ENCODE measurements around the gene SLC39A11. TPM values are rescaled to one million over a fixed set of nuclear protein-coding genes. Genes with fewer than 3 reads are reported as not detected.
"Not testable (repeated sequence)": the region's sequence is repeated elsewhere in the genome, so short reads cannot be mapped to it uniquely, and the experiment has no call there.

SLC39A11 gene
- total and polyA plus RNA-seq, 5 donors from 2014 or later: 9.3 to 32.2 (median 11.9) TPM

DNA sequence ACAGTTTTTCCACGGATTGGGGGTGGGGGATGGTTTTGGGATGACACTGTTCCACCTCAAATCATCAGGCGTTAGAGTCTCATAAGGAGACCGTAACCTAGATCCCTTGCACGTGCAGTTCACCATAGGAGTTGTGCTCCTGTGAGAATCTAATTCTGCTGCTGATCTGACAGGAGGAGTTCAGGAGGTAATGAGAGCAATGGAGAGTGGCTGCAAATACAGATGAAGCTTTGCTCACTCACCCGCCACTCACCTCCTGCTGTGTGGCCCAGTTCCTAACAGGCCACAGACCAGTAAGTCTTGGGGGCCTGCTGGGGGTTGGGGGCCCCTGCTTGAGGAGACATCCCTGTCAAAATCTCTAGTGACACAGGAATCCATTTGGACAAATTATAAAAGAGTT lies 29.8 kb downstream of the SLC39A11 start:
- H3K27me3 Mint-ChIP-seq: no peaks in the 10 kb centered on the region
- Histone ChIP-seq H3K9me3 (ENCODE audit: control insufficient read depth in 2 of 2, low read length in 2 of 2) (no peaks in the 10 kb centered on the region), H3K27ac (ENCODE audit: insufficient read depth, low read length, poor library complexity, severe bottlenecking) (no peak overlapping the region), H3K4me3 (ENCODE audit: low read depth, low read length) (no peak overlapping the region), H3K4me1 (ENCODE audit: control insufficient read depth, insufficient read depth, low read length, poor library complexity, severe bottlenecking) (no peaks in the 10 kb centered on the region), H3K36me3 (ENCODE audit: control insufficient read depth, insufficient read depth, low read length) (no peaks in the 10 kb centered on the region), H3K27me3 (ENCODE audit: control insufficient read depth, insufficient read depth, low read length) (no peaks in the 10 kb centered on the region)
- ATAC-seq (ENCODE audit: low read depth in 2 of 2) (no peak), DNase-seq (no peak)
- peaks cover 0 to 9% (median 7%) of the 10 kb centered on the region in 4 donors for H3K4me1 Mint-ChIP-seq
- peaks cover 0 to 2% (median 0%) of the 10 kb centered on the region in 7 donors for H3K9me3 Mint-ChIP-seq
- peaks cover 11% of the 10 kb centered on the region for H3K36me3 Mint-ChIP-seq
- H3K4me3 Mint-ChIP-seq: no peak overlapping the region
- peak overlapping the region in 1 of 3 donors; percentile 31 for H3K27ac Mint-ChIP-seq

DNA sequence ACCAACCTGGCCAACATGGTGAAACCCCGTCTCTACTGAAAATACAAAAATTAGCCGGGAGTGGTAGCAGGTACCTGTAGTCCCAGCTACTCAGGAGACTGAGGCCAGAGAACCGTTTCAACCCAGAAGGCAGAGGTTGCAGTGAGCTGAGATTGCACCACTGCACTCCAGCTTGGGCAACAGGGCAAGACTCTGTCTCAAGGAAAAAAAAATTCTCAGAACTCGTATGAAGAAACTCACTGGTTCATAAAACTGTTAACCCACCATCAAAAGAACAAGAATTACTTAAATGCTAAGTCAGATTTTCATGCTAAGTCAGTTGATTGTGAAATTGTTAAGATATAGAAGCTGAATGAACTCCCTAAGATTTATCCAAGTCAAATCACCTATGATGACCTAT lies 31.3 kb downstream of the SLC39A11 start:
- Mint-ChIP-seq H3K27me3 (no peaks in the 10 kb centered on the region), H3K36me3 (peaks cover 3% of the 10 kb centered on the region), H3K9me3 (peaks cover 0 to 2% (median 0%) of the 10 kb centered on the region in 7 donors), H3K4me3 (no peak overlapping the region), H3K27ac (no peak overlapping the region), H3K4me1 (peaks cover 0 to 11% (median 6%) of the 10 kb centered on the region in 4 donors)
- no peak for DNase-seq
- Histone ChIP-seq H3K4me3 (ENCODE audit: low read depth, low read length) (no peak overlapping the region), H3K36me3 (ENCODE audit: control insufficient read depth, insufficient read depth, low read length) (no peaks in the 10 kb centered on the region), H3K27ac (ENCODE audit: insufficient read depth, low read length, poor library complexity, severe bottlenecking) (no peak overlapping the region), H3K27me3 (ENCODE audit: control insufficient read depth, insufficient read depth, low read length) (no peaks in the 10 kb centered on the region), H3K9me3 (ENCODE audit: control insufficient read depth in 2 of 2, low read length in 2 of 2) (no peaks in the 10 kb centered on the region), H3K4me1 (ENCODE audit: control insufficient read depth, insufficient read depth, low read length, poor library complexity, severe bottlenecking) (no peaks in the 10 kb centered on the region)
- ATAC-seq (ENCODE audit: low read depth in 2 of 2): no peak

GRCh38 chr17:73060721-73061120 lies 31.8 kb downstream of the SLC39A11 start:
- H3K4me1 ChIP-seq (ENCODE audit: control insufficient read depth, insufficient read depth, low read length, poor library complexity, severe bottlenecking): no peaks in the 10 kb centered on the region
- H3K9me3 ChIP-seq (ENCODE audit: control insufficient read depth in 2 of 2, low read length in 2 of 2): no peaks in the 10 kb centered on the region
- Mint-ChIP-seq H3K36me3 (peaks cover 3% of the 10 kb centered on the region), H3K27me3 (no peaks in the 10 kb centered on the region), H3K9me3 (no peaks in the 10 kb centered on the region), H3K4me3 (no peak overlapping the region), H3K27ac (no peak overlapping the region), H3K4me1 (peaks cover 0 to 11% (median 5%) of the 10 kb centered on the region in 4 donors)
- no peak overlapping the region for H3K27ac ChIP-seq (ENCODE audit: insufficient read depth, low read length, poor library complexity, severe bottlenecking)
- H3K4me3 ChIP-seq (ENCODE audit: low read depth, low read length): no peak overlapping the region
- DNase-seq (no peak), ATAC-seq (ENCODE audit: low read depth in 2 of 2) (no peak)
- no peaks in the 10 kb centered on the region for H3K27me3 ChIP-seq (ENCODE audit: control insufficient read depth, insufficient read depth, low read length)
- H3K36me3 ChIP-seq (ENCODE audit: control insufficient read depth, insufficient read depth, low read length): no peaks in the 10 kb centered on the region

DNA sequence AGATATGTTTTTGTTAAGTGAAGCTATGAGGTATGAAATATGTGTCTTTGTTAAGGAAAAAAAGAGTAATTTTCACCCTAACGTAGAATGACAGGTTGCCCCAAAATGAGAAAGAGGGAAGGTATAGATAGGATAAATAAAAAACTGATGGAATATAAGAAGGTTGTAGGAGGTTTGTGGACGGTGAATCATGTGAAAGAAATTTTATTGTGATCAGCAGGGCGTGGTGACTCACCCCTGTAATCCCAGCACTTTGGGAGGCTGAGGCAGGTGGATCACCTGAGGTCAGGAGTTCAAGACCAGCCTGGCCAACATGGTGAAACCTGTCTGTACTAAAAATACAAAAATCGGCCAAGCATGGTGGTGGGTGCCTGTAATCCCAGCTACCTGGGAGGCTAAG lies 32.8 kb downstream of the SLC39A11 start:
- H3K4me3 Mint-ChIP-seq; ATAC-seq (ENCODE audit: low read depth in 2 of 2); H3K4me1 ChIP-seq (ENCODE audit: control insufficient read depth, insufficient read depth, low read length, poor library complexity, severe bottlenecking); H3K9me3 Mint-ChIP-seq; H3K27me3 ChIP-seq (ENCODE audit: control insufficient read depth, insufficient read depth, low read length); H3K27ac ChIP-seq (ENCODE audit: insufficient read depth, low read length, poor library complexity, severe bottlenecking); H3K27me3 Mint-ChIP-seq; H3K27ac Mint-ChIP-seq; H3K9me3 ChIP-seq (ENCODE audit: control insufficient read depth in 2 of 2, low read length in 2 of 2); H3K36me3 Mint-ChIP-seq; DNase-seq; H3K36me3 ChIP-seq (ENCODE audit: control insufficient read depth, insufficient read depth, low read length); H3K4me3 ChIP-seq (ENCODE audit: low read depth, low read length); H3K4me1 Mint-ChIP-seq: not testable (repeated sequence)

DNA sequence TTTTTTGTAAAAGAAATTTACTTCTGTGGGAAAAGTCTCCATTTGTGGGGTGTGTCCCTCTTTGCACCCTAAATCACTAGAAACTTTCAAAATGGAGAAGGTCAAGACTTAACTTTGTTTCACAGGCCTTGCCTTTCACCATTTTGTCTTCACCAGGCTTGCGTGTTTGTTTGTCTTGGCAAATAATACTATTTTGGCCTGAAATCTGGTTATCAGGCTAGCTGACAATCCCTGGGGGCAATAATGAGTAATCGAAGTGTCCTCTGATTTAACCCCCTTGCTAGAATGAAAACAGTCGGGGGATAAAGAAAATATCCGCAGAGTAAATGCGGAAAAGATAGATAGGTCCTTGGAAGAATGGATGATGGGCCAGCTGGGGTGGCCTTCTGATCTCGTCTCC lies 34.5 kb downstream of the SLC39A11 start:
- H3K9me3 ChIP-seq (ENCODE audit: control insufficient read depth in 2 of 2, low read length in 2 of 2): no peaks in the 10 kb centered on the region
- no peak overlapping the region for H3K27ac Mint-ChIP-seq
- no peaks in the 10 kb centered on the region for H3K27me3 ChIP-seq (ENCODE audit: control insufficient read depth, insufficient read depth, low read length)
- H3K9me3 Mint-ChIP-seq: no peaks in the 10 kb centered on the region
- H3K36me3 Mint-ChIP-seq: peaks cover 6% of the 10 kb centered on the region
- ATAC-seq (ENCODE audit: low read depth in 2 of 2) (no peak), DNase-seq (no peak)
- no peaks in the 10 kb centered on the region for H3K36me3 ChIP-seq (ENCODE audit: control insufficient read depth, insufficient read depth, low read length)
- peaks cover 0 to 4% (median 0%) of the 10 kb centered on the region in 4 donors for H3K4me1 Mint-ChIP-seq
- no peaks in the 10 kb centered on the region for H3K27me3 Mint-ChIP-seq
- H3K4me1 ChIP-seq (ENCODE audit: control insufficient read depth, insufficient read depth, low read length, poor library complexity, severe bottlenecking): no peaks in the 10 kb centered on the region
- no peak overlapping the region for H3K4me3 Mint-ChIP-seq
- H3K4me3 ChIP-seq (ENCODE audit: low read depth, low read length): no peak overlapping the region
- H3K27ac ChIP-seq (ENCODE audit: insufficient read depth, low read length, poor library complexity, severe bottlenecking): no peak overlapping the region

- Histone ChIP-seq H3K36me3 (ENCODE audit: control insufficient read depth, insufficient read depth, low read length) (no peaks in the 10 kb centered on the region), H3K9me3 (ENCODE audit: control insufficient read depth in 2 of 2, low read length in 2 of 2) (no peaks in the 10 kb centered on the region), H3K27ac (ENCODE audit: insufficient read depth, low read length, poor library complexity, severe bottlenecking) (no peak overlapping the region), H3K27me3 (ENCODE audit: control insufficient read depth, insufficient read depth, low read length) (no peaks in the 10 kb centered on the region), H3K4me3 (ENCODE audit: low read depth, low read length) (no peak overlapping the region), H3K4me1 (ENCODE audit: control insufficient read depth, insufficient read depth, low read length, poor library complexity, severe bottlenecking) (no peaks in the 10 kb centered on the region)
- no peak for DNase-seq
- H3K4me3 Mint-ChIP-seq: no peak overlapping the region
- H3K27ac Mint-ChIP-seq: no peak overlapping the region
- H3K4me1 Mint-ChIP-seq: peaks cover 0 to 4% (median 3%) of the 10 kb centered on the region in 4 donors
- H3K36me3 Mint-ChIP-seq: peaks cover 6% of the 10 kb centered on the region
- ATAC-seq (ENCODE audit: low read depth in 2 of 2): no peak
- no peaks in the 10 kb centered on the region for H3K27me3 Mint-ChIP-seq
- H3K9me3 Mint-ChIP-seq: no peaks in the 10 kb centered on the region
These were observed 35.3 kb downstream of the SLC39A11 start for GRCh38 chr17:73057196-73057595.

DNA sequence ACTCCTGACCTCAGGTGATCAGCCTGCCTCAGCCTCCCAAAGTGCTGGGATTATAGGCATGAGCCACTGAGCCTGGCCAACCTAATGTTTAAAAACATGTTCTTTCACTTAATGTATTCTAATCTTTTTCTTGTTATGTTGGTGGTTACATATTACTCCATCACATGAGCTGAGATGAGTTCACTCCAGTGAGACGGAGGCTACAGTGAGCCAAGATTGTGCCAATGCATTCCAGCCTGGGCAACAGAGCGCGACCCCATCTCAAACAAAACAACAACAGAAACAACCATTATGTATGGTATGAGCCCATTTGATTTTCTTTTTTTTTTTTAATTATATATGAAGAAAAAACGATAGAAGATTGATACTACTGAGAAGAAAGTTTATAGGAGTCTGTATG lies 39.6 kb downstream of the SLC39A11 start:
- Histone ChIP-seq H3K4me3 (ENCODE audit: low read depth, low read length) (no peak overlapping the region), H3K4me1 (ENCODE audit: control insufficient read depth, insufficient read depth, low read length, poor library complexity, severe bottlenecking) (no peaks in the 10 kb centered on the region), H3K27ac (ENCODE audit: insufficient read depth, low read length, poor library complexity, severe bottlenecking) (no peak overlapping the region), H3K9me3 (ENCODE audit: control insufficient read depth in 2 of 2, low read length in 2 of 2) (no peaks in the 10 kb centered on the region), H3K27me3 (ENCODE audit: control insufficient read depth, insufficient read depth, low read length) (no peaks in the 10 kb centered on the region), H3K36me3 (ENCODE audit: control insufficient read depth, insufficient read depth, low read length) (peaks cover 3% of the 10 kb centered on the region)
- H3K4me1 Mint-ChIP-seq: peaks cover 0 to 9% (median 6%) of the 10 kb centered on the region in 4 donors
- ATAC-seq (ENCODE audit: low read depth in 2 of 2): no peak
- peaks cover 29% of the 10 kb centered on the region for H3K36me3 Mint-ChIP-seq
- peak overlapping the region in 1 of 3 donors; percentile 11 for H3K27ac Mint-ChIP-seq
- H3K4me3 Mint-ChIP-seq: no peak overlapping the region
- no peaks in the 10 kb centered on the region for H3K27me3 Mint-ChIP-seq
- no peak for DNase-seq
- no peaks in the 10 kb centered on the region for H3K9me3 Mint-ChIP-seq

DNA sequence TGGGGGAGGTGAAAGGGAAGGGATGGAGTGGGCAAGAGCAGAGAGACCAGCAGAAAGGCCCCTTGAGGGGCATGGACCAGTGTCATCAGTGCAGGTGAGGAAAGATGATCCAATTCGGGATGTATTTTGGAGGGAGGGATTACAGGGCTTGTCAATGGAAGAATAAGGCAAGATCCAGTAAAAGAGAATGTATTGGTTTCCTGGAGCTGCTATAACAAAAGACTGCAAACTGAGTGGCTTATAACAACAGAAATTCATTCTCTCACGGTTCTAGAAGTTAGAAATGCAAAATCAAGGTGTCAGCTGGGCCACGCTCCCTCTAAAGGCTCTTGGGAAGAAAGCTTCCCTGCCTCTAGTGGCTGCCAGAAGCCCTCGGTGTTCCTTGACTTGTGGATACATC lies 41.7 kb downstream of the SLC39A11 start:
- Mint-ChIP-seq H3K9me3 (no peaks in the 10 kb centered on the region), H3K4me1 (peaks cover 0 to 9% (median 7%) of the 10 kb centered on the region in 4 donors), H3K36me3 (peaks cover 37% of the 10 kb centered on the region), H3K27ac (no peak overlapping the region), H3K27me3 (no peaks in the 10 kb centered on the region), H3K4me3 (no peak overlapping the region)
- no peak for ATAC-seq (ENCODE audit: low read depth in 2 of 2)
- no peak for DNase-seq
- Histone ChIP-seq H3K9me3 (ENCODE audit: control insufficient read depth in 2 of 2, low read length in 2 of 2) (no peaks in the 10 kb centered on the region), H3K36me3 (ENCODE audit: control insufficient read depth, insufficient read depth, low read length) (peaks cover 3% of the 10 kb centered on the region), H3K4me3 (ENCODE audit: low read depth, low read length) (no peak overlapping the region), H3K4me1 (ENCODE audit: control insufficient read depth, insufficient read depth, low read length, poor library complexity, severe bottlenecking) (no peaks in the 10 kb centered on the region), H3K27me3 (ENCODE audit: control insufficient read depth, insufficient read depth, low read length) (no peaks in the 10 kb centered on the region), H3K27ac (ENCODE audit: insufficient read depth, low read length, poor library complexity, severe bottlenecking) (no peak overlapping the region)

Measured in CD4-positive, CD25-positive, alpha-beta regulatory T cell (primary cell).